ENCODE data around the gene LINC01488. TPM values are rescaled to one million over a fixed set of nuclear protein-coding genes. Genes with fewer than 3 reads are reported as not detected.

LINC01488 gene
- total RNA-seq, 1 experiment from 2014 or later: not detected

- Histone ChIP-seq H3K9ac (ENCODE audit: low read length) (no peak overlapping the region), H3K4me1 (ENCODE audit: control insufficient read depth in 1 of 2, insufficient read depth in 2 of 2, low read length in 2 of 2) (peaks cover 0 to 8% of the 10 kb centered on the region in 2 experiments; a peak in 2 of 4 replicates), H3K27ac (ENCODE audit: low read depth, low read length) (no peak overlapping the region), H3K36me3 (ENCODE audit: control insufficient read depth in 1 of 2, insufficient read depth in 2 of 2, low read length in 2 of 2) (no peaks in the 10 kb centered on the region), H3K4me2 (ENCODE audit: low read length) (no peak overlapping the region), H3K9me3 (ENCODE audit: control insufficient read depth in 1 of 2, insufficient read depth in 1 of 2, low read depth in 1 of 2, low read length in 2 of 2) (no peaks in the 10 kb centered on the region), H3K9me2 (ENCODE audit: insufficient read depth) (no peaks in the 10 kb centered on the region), H3K27me3 (ENCODE audit: insufficient read depth, low read length) (no peaks in the 10 kb centered on the region), H3K4me3 (replicated peaks in 1 of 2; ENCODE audit: low read depth in 1 of 2, low read length in 2 of 2) (no peak overlapping the region), H3K79me2 (ENCODE audit: insufficient read depth, low read length) (no peaks in the 10 kb centered on the region), H4K20me1 (ENCODE audit: insufficient read depth) (no peaks in the 10 kb centered on the region), H2AFZ (ENCODE audit: low read depth, low read length, poor library complexity, severe bottlenecking) (no peak overlapping the region)
- DNase-seq (ENCODE audit: low read depth, low spot score) (no peak), ATAC-seq (no peak)
- intact Hi-C loops (cut with micrococcal nuclease): no loop called here
- BruUV-seq (replicated peaks): no TSS peak
- CTCF ChIA-PET: no interaction called here
- TF ChIP-seq ATF3 (IDR thresholded peaks at IDR 0.05): no peak
- POLR2A ChIA-PET: no interaction called here
- RAD21 ChIA-PET (ENCODE audit: low non-redundant PET in 1 of 2, low total read pairs in 2 of 2, uncharacterized antibody in 2 of 2, unreplicated experiment in 2 of 2): no interaction called here
Measured at GRCh38 chr11:69529001-69529400, 47.5 kb downstream of the LINC01488 start.

- TF ChIP-seq POLR2A (IDR thresholded peaks at IDR 0.05; ENCODE audit: borderline replicate concordance, extremely low read depth, insufficient read depth, insufficient read length) (no peak), YY1 (IDR thresholded peaks at IDR 0.05; ENCODE audit: extremely low read depth, insufficient replicate concordance, low read depth, low read length) (no peak), ZNF274 (IDR thresholded peaks at IDR 0.05; ENCODE audit: low read depth, low read length) (no peak), EGR1 (IDR thresholded peaks at IDR 0.05; ENCODE audit: low read depth) (no peak), ZFX (IDR thresholded peaks at IDR 0.05) (no peak), REST (IDR thresholded peaks at IDR 0.05; ENCODE audit: low read depth) (no peak), SRF (IDR thresholded peaks at IDR 0.05; ENCODE audit: low read depth) (no peak), CTCF (IDR thresholded peaks at IDR 0.05 in 2 of 3, conservative IDR thresholded peaks at IDR 0.05 in 1 of 3; ENCODE audit: borderline replicate concordance in 1 of 3, insufficient read depth in 1 of 3, low read depth in 2 of 3, low read length in 2 of 3) (no peak), FOSL1 (IDR thresholded peaks at IDR 0.05; ENCODE audit: low read depth) (no peak)
- no peaks in the 10 kb centered on the region for H3K27me3 ChIP-seq (ENCODE audit: insufficient read depth, low read length)
- H3K9me2 ChIP-seq (ENCODE audit: insufficient read depth): no peaks in the 10 kb centered on the region
- no peaks in the 10 kb centered on the region for H3K9me3 ChIP-seq (ENCODE audit: control insufficient read depth in 1 of 2, insufficient read depth in 1 of 2, low read depth in 1 of 2, low read length in 2 of 2)
- RAD21 ChIA-PET (ENCODE audit: low non-redundant PET in 1 of 2, low total read pairs in 2 of 2, uncharacterized antibody in 2 of 2, unreplicated experiment in 2 of 2): no interaction called here
- no peak overlapping the region for H3K4me3 ChIP-seq (replicated peaks in 1 of 2; ENCODE audit: low read depth in 1 of 2, low read length in 2 of 2)
- no peak overlapping the region for H3K27ac ChIP-seq (ENCODE audit: low read depth, low read length)
- H3K36me3 ChIP-seq (ENCODE audit: control insufficient read depth in 1 of 2, insufficient read depth in 2 of 2, low read length in 2 of 2): no peaks in the 10 kb centered on the region
- POLR2A ChIA-PET: no interaction called here
- peaks cover 0 to 8% of the 10 kb centered on the region in 2 experiments; a peak in 2 of 4 replicates for H3K4me1 ChIP-seq (ENCODE audit: control insufficient read depth in 1 of 2, insufficient read depth in 2 of 2, low read length in 2 of 2)
- BruUV-seq (replicated peaks): no TSS peak
- H3K9ac ChIP-seq (ENCODE audit: low read length): no peak overlapping the region
- DNase-seq (ENCODE audit: low read depth, low spot score) (no peak), ATAC-seq (no peak)
- intact Hi-C loops (cut with micrococcal nuclease): no loop called here
- CTCF ChIA-PET: no interaction called here
- no peak overlapping the region for H3K4me2 ChIP-seq (ENCODE audit: low read length)
- H4K20me1 ChIP-seq (ENCODE audit: insufficient read depth): no peaks in the 10 kb centered on the region
- no peak overlapping the region for H2AFZ ChIP-seq (ENCODE audit: low read depth, low read length, poor library complexity, severe bottlenecking)
- no peaks in the 10 kb centered on the region for H3K79me2 ChIP-seq (ENCODE audit: insufficient read depth, low read length)
Measured at GRCh38 chr11:69530278-69531070, 49.0 kb downstream of the LINC01488 start.
